ENCODE measurements around the gene TEDC1.

Gene TEDC1

DNA sequence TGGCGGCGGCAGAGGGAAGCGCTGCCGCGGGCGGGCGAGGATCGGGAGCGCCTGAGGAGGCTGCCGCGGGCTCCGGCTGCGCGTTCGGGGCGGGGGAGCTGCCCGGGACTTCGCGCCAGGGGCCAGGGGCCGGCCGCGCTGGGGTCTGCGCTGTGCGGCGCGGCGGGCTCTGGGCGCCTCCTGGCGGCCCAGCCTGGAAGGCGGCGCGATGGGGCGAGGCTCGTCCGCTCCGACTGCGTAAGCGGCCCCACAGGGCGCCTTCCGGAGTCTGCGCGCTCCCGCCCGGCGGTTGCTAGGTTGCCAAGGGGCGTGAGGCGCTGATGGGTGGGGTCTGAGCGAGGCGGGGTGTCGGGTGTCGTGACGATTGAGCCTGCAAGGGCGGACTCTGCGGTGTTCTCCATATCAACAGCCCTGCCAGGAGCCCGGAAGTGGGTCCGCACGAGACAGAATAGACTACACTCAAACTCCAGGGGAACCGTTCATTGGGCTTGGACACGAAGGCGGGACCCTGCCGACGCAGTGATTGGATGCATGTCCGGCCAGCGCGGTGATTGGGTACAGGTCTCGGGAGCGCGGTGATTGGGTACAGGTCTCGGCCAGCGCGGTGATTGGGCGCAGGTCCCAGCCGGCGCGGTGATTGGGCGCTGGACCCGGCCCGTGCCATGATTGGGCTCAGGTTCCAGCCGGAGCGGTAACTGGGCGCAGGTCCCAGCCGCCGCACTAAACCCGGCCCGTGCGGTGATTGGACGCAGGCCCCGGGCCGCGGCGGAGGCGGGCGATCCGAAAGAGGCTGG is at the start of gene TEDC1:
TEDC1 (plus strand) TSS at position 675 of the 794 bp plus-strand sequence. CDS start 130 bp downstream, outside the sequence.
- DNase-seq: peak; percentile 100

GRCh38 chr14:105442125-105442524 is 48.9 kb upstream of the TEDC1 start:
- DNase-seq: no peak

DNA sequence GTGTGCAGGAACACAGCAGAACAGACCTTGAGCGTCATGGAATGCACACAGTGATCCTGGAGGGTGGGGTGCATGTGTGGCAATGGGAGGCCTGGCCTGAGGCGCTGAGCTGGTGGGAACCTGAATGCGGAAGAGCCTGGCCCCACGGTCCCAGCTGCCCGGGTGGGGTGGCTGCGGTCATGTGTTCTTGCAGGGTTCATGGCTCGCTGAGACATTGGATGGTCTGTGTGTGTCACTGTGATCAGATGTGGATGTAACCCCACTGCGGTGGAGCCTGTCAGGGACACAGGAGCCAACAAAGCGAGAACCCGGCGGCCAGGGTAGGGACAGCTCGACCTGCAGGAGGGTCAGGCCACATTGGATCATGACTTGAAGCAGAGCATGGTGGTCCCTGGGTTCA is 48.2 kb upstream of the TEDC1 start:
- no peak for DNase-seq

- no peak for DNase-seq
Measured at GRCh38 chr14:105444859-105445258, 46.2 kb upstream of the TEDC1 start.

DNA sequence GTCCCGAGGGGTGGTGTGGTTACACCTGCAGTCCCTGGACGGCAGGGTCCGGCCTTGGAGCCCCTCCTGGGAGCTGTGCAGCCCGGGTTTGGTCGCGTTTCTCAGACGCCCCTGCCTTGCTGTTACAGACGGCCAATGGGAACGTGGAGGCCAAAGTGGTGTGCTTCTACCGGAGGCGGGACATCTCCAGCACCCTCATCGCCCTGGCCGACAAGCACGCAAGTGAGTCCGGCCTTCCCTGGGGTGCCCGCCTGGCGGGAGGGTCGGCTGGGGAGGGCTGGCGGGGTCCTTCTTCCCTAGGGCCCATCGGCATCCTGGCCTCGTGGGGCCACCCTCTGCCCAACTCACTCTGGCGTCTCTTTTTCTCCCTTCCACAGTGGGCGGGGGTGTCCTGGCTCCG is 45.8 kb upstream of the TEDC1 start:
- no peak for DNase-seq

DNA sequence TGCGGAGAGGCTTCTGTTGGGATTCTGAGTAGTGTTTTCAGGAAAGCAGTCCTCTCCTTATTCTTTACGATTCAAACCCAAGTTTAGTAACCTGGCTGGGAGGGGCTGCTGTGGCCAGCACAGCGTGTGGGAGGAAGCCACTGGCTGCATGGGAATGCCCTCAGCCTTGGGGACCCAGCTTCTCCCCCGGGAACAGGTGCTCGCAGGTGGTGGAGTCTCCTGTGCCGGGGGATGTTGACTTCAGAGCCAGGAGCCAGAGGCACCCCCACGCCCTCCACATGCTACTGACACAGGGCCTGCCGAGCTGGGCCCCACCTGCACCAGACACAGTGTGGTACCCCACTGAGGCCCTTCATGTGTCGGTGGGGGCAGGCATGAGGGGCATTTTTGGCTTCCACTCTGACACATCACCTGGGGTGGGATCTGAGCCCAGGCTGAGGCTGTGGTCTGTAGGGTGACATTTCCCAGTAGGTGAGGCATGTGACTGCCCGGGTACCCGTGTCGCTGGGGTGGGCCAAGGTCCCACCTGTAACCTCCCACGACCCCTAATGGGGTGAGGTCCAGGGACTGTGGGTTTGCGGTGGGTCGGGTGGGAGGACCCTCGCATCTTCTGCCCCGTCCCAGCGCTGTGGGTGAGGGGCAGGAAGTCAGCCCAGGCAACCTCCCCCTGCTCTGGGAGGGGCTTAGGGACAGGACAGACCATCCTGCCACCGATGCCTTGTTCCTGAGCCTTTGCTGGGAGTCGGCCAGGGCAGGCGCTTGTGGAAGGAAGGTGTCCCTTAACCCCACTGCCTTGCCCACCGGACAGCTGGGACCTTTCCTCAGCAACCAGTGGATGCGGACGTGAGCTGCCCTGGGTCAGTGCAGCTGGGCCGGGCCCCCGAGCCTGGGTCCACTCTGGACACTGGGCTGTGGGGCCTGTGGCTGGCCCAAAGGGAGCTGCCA is 44.9 kb upstream of the TEDC1 start:
- no peak for DNase-seq

DNA sequence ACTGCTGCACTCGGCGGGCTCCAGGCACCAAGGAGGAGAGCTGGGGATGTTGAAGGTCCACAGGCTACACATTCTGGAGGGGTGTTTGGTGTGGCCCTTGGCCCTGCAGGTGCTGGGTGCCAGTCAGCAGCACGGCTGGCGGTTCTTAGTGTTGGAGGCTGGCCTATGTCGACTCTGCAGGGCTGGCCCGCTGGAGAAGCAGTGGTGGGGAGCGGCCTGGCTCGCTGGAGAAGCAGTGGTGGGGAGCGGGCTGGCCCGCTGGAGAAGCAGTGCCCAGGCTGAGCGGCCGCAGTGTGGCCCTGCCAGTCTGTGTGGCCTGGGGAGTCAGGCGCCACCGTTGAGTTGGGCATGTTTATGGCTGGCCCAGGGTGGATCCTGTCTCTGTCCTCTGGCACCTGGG is 44.1 kb upstream of the TEDC1 start:
- DNase-seq: no peak

DNA sequence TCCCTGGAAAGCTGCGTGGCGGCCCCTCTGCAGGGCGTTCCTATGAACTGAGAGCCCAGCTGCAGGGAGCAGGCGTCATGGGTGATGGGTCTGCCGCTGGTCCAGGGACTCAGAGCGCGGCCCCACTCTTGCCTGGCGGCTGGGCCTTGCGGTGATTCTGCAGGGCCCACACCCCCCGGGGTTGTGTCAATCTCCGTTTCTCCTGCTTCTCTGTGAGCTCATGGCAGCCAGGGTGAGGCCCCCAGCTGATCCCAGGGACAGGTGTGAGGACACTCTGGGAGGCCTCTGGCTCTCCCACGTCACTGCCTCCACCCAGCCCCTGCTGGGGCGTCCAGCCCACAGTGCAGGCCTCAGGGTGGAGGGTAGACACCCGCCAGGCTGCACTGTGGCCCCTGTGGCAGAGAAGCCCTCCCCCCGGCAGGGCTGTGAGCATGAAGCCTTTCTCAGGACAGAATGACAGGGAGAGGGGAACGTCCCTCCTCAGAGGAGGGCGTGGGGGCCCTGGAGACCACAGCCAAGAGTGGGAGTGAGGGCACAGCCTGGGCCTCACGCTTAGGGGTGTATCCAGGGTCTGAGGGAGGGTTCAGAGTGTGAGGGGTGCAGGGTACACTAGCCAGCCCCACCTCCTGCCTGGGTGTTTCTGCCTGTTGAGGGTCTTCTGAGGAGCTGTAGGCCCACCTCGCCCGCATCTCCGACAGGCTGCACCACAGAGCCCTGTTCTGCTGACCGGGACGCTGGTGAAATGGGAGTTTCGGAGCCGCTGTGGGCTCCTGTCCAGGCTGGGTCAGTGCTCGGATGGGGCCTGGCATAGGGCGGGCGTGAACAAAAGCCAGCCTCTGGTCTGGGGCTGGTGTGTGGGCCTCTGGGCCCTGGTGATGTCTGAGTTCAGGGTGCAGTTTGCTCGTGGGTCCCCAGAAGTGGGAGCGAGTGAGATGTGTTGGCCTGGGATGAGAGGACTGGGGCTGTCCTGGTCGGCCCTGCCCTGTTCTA is 43.1 kb upstream of the TEDC1 start:
- no peak for DNase-seq

GRCh38 chr14:105448706-105449111 is 42.3 kb upstream of the TEDC1 start:
- peak; percentile 42 for DNase-seq

DNA sequence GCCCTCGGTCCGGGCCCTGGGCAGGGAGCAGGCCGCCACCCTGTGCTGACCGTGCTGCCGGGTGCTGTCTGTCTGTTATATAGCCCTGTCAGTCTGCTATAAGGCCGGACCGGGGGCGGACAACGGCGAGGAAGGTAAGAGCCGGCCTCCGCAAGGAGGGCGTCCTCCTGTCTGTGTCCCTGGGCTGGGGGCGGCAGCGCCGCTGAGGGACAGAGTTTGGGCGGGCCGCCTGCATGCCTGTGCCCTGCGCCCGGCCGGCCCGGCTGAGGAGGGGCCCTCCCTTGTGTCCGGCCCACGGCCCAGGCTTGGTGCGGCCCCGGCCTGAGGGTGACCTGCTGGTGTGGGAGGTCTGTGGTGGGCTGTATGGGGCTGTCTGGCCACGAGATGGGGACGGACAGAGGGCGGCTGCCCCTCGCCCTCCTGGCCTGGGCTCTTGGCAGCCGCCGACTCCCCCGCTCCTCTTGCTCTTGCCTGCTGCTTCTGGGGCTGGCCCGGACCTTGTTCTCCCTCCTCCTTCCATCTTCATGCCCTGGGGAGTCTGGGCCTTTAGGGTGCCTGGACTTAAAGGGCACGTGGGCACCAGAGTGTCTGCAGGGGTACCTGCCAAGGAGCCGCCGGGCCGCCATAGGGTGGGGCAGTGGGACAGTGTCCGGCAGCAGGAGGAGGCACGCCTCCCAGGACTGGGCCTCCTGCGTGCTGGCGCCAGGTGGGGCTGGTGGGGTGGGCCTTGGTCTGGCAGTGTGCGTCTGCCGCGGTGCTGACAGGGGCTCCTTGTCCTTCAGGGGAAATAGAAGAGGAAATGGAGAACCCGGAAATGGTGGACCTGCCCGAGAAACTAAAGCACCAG is 41.5 kb upstream of the TEDC1 start:
- DNase-seq: no peak

- no peak for DNase-seq
Measured at GRCh38 chr14:105450123-105450505, 40.9 kb upstream of the TEDC1 start.

DNA sequence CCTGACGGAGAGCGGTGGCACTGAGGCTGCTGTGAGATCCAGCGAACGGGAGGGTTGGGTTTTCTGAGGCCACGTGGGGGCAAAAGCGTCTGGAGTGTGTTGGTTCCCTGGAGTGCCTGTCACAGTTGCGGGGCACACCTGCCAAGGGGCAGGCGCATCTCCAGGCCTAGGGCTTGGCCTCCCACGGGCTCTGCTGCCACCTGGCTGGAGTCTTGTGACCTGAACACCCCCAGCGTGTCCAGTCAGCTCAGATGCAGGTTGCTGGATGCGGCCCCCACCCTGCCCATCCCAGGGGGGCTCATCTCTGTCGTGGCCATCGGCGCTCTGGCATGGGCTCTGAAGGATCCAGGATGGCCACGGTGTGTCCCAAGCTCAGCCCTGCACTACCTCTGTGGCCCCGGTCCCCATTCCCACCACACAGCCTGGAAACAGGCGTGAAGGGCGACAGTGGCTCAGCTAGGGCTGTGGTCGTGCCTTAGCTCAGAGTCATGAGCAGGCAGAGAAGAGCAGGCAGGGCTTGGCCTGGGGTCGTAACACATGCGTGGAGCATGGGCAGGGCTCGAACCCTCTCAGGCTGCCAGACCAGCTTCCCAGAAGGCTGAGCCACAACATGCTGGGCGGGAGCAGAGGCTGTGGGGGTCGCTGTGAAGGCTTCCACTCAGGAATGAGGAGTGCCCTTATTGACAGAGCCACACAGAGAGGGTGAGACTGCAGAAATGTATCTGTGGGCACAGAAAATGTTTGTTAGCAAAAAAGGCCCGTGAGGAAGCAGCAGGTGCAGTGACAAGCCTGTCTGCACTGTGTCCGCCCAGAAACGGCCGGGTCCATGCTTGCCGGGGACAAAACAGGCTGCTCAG is 40.0 kb upstream of the TEDC1 start:
- no peak for DNase-seq

GRCh38 chr14:105452963-105453362 is 38.1 kb upstream of the TEDC1 start:
- DNase-seq: no peak

- DNase-seq: no peak
Measured at GRCh38 chr14:105453847-105454246, 37.2 kb upstream of the TEDC1 start.

- DNase-seq: no peak
Measured at GRCh38 chr14:105455086-105455640, 35.9 kb upstream of the TEDC1 start.

DNA sequence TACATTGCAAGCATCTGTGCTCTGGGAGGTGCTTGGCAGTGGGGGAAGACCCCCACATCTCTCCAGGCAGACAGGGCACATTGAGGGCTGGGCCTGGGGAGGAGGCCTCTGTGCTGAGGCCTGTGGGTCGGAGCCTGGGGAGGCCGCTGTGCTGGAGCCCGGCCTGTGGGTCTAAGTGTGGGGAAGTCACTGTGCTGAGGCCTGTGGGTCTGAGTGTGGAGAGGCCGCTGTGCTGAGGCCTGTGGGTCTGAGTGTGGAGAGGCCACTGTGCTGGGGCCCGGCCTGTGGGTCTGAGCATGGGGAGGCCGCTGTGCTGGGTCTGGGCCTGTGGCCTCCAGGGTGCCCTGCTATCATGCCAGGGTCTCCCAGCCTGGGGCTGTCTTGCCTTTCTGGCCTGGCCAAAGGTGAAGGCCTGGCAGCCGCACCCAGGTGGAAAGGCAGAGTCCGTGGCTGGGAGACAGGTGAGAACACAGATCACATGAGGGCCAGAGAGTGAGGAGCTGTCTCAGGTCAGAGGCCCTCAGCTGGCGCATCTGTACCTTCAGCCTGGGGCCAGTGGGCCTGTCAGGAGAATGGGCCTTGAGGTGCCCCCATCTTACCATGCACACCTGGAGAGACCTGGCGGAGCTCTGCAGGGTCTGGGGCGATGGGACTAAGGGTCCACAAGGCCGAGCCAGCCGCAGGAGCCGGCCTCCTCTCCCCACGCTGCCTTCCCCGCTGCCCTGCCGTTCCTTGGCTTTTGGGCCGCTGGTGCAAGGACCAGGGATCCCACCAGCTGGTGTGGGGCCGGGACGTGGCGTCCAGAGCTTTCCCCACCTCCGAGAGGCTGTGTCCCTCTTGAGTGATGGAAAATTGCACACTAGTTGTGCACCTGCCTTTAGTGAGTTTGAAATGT is 35.0 kb upstream of the TEDC1 start:
- no peak for DNase-seq

DNA sequence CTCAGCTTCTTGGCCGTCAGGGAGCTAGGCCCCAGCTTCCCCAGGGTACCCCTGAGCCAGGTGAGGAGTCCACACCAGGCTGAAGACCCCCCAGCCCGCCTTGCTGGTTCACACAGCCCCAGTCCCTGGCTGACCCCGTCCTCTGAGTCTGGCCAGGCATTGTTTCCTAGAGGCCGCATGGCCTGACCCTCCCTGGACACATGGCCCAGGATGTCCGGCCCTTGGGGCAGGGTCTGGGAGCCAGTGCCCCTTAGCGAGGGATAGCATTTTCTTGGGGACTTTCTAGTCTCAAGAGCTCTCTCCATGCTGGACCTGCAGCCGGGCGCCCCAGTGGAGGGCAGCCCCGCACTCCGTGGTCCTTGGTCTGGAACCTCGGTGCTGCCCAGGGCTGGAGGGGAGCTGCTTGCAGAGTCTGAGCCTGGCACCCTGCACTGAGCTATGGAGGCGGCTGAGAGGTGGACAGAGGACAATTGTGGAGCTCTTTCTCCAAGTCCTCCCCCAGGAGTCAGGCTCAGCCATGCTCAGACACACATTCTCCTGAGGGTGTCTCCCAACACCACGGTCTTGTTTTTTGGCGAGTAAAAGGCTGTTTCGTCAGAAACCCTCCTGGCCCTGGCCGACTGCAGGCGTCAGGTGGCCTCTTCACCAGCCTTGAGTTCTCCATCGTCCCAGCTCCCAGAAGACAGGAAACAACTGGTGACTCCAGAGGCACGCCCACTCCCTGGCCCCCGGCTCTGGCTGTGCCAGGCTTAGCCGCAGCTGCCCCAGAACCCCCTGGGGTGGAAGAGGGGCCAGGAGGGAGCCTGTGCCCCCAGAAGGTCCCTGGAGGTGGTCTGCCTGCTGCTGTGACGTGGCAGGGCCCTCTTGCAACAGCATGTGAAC is 34.1 kb upstream of the TEDC1 start:
- DNase-seq: no peak

- no peak for DNase-seq
Measured at GRCh38 chr14:105458010-105458409, 33.0 kb upstream of the TEDC1 start.

All from fibroblast of upper back skin (primary cell).